LNCAP (cell line): ENCODE data around the gene GNL3.

Experiments
- CTCF ChIP-seq: fragments of 450-650 bp; IDR thresholded peaks from 2 replicates; pipeline ENCODE4 v1.5.1; 2017; ENCODE audit warnings: mild to moderate bottlenecking

GNL3 gene

DNA sequence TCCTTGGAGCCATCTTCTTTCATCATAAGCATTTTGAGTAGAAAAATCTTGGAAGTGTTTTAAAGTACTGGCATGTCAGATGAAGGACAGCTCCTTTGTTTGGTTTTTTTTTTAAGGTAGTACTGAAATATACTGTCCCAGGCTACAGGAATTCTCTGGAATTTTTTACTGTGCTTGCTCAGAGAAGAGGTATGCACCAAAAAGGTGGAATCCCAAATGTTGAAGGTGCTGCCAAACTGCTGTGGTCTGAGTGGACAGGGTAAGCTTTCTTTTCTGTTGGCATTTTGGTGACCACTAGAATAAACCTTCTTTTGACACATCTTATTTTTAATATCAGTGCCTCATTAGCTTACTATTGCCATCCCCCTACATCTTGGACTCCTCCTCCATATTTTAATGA is 7.2 kb downstream of the GNL3 start:
- no peak for TF ChIP-seq CTCF

DNA sequence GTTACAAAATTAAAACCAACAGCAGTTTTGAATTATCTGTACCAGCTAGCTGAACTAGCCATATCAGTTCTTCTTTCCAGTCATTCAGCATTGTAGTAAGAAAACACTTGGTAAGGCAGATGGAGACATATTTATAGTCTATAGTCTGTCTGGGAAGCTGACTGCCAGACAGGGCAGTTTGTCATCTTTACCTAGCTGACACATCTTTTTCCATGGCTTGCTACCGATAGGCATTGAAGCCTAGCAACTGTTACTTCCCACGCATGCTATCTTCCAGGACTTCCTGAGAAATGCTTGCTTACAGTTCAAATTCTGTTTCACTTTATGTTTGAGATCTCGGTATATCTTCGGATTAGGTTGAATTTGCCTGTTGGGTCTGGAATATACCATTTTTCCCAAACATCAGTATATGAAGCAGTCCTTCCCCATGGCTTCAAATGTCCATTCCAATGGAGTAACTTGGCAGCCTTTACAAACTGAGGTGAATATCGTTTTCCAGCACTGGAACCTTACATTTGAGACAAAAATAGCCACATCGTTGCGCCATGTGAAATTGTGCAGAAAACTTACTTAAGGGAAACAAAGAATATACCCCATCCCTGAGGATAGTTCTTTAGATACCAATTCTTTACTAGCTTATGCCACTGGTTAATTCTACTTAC is 8.8 kb downstream of the GNL3 start:
- no peak for TF ChIP-seq CTCF

DNA sequence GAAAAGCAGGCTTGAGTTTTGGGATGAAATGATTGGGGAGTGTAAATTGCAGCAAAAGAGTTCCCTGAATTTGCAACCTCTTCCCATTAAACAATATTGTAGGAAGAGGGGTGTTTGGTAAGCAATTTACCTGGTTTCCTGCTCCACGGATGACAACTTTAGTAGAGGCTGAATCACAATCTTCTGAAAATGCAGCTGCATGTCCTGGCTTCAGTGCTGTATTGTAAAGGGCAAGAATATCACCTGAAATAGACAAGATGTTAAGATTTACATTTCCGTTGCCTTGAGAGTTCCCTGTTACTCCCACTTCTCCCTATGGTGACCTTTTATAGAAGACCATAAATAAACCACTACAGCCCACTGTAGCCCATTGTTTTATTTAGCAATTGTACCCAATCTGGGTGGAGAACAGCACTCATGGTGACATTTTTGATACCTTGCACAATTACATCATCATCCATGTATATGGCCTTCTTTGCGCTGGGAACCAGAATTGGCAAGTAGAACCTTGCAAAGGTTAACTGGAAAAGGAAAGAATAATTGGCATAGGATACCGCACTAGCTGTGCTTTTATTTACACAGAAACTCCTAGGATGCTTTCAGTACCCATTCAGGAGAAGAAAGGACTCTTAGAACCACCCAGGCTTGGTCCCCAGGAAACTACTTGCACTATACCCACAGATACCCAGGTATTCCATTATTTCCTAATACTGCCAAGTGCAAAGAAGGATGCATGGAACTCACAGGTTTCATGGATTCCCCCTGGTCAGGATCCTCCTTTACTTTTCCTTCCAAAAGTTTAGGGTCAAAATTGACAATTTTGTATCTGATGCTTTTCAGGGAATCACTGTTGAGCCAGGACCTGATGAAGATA is 10.2 kb downstream of the GNL3 start:
- TF ChIP-seq CTCF, result no peak

DNA sequence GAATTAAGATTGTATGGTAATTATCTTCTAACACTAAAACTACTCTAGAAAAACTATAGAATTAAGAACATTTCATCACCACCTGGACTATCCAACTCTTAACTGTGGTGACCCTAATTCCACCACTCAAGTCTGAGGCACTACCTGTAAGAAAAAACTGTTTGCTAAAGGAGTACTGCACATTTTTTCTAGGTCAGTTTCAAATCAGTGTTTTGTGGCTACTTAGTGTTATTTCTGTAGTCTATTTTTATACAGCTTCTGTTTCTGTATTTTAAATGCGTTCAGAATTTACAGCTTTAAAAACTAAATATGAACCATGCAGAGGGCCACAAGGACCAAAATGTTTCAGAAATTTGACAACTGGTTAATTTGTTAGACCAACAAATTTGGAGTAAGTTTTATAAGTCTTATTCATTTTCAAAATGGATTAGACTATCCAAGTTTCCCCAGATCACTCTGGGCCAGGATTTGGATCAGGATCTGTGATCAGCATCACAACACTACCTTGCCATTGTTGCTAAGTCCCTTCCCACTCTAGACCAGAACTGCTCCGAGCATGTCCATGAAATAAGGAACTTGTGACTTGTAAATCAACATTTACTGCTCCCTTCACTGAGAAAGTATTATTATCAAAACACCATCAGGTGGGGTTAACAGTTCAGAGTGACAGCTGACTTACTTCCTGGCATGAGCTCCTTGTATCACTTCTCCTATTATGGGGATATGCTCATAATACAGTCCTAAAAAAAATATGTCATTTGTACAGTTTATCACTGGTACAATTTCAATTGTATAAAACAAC is 11.2 kb downstream of the GNL3 start:
- no peak for TF ChIP-seq CTCF

GRCh38 chr3:52697632-52697965 is 11.8 kb downstream of the GNL3 start:
- TF ChIP-seq CTCF, result no peak

GRCh38 chr3:52703341-52703740 is 17.5 kb downstream of the GNL3 start:
- no peak for TF ChIP-seq CTCF

DNA sequence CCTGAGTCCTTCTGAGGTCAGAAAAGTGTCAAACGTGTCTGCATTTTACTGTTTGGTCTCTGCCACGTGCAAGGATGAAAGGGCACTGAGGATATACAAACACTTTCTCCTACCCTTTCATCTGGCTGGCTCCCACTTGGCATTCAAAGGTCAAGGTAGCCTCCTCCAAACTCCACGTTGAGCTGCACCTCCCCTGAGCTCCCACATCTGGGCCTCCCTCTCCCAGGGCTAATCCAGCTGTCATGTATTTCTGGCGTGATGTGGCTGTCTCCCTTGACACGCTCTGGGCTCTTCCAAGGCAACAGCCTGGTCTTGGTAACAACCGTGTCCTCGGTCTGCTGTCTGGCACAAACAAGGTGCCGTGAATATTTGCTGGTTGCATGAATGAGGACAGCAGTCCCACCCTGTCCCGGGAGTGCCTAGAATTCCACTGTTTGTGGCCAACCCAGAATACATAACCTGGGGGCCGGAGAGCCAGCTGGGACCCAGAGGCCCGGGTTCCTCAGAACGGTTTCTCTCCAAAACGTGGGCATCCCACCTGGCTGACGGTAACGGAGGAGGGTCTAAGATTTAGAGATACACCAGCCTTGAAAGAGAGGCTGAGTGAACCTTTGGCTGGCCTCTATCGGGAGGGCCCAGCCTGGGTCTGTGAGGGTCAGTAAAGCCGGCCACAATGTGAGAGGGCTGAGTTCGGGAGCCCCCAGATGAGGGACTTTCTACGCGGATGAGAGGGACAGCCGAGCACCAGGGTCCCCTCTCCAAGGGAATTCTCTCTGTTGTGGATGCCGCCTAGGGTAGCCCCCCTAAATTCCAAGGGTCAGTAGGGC is 19.0 kb downstream of the GNL3 start:
- TF ChIP-seq CTCF, result no peak
